SIG-M5 treated with dmso at 0.1 percent for 504 hours (cell line): ENCODE measurements around the gene CALY.
A peak's percentile ranks its signal among the peaks of the same experiment; 100 is the strongest.

Source experiments
- DNase-seq: peaks from one replicate; lab custom pipeline; 2025; ENCODE audit not compliant: unreplicated experiment; lab: John Stamatoyannopoulos, UW

Gene CALY

GRCh38 chr10:133366751-133367150, 30.1 kb upstream of the CALY start:
- DNase-seq, result no peak

GRCh38 chr10:133366130-133366478, 29.4 kb upstream of the CALY start:
- no peak for DNase-seq

DNA sequence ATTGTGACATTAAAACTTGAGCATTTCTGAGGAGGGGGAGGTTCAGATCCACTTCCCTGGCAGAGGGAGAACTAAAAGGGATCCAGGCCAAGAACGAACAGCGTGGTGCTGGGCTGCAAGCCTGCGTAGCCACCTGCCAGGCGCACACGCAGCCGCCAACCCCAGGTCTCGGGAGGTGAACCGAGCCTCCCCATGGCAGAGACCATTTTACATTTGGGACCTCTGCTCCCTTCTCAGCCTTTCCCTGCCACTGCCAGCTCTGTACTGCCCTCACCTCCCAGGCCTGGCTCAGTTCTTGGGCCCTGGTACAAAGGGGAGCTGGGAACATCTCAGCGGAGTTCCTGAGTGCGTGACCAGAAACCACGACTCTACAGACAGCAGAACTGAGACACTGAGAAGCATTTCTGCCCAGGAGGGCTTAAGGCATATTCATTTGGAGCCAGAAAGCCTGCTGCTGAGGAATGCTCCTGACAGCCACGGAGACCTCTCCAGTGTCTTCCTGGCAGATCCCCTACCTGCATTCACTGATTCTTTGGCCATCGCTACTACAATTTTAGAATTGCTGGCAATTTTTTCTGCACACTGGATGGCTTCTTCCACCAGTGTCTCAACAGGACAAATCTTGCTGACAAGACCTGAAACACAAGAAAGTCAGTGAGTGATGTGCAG, 28.9 kb upstream of the CALY start:
- DNase-seq, result no peak

GRCh38 chr10:133364645-133365431, 28.1 kb upstream of the CALY start:
- no peak for DNase-seq

GRCh38 chr10:133362846-133363245, 26.1 kb upstream of the CALY start:
- no peak for DNase-seq

DNA sequence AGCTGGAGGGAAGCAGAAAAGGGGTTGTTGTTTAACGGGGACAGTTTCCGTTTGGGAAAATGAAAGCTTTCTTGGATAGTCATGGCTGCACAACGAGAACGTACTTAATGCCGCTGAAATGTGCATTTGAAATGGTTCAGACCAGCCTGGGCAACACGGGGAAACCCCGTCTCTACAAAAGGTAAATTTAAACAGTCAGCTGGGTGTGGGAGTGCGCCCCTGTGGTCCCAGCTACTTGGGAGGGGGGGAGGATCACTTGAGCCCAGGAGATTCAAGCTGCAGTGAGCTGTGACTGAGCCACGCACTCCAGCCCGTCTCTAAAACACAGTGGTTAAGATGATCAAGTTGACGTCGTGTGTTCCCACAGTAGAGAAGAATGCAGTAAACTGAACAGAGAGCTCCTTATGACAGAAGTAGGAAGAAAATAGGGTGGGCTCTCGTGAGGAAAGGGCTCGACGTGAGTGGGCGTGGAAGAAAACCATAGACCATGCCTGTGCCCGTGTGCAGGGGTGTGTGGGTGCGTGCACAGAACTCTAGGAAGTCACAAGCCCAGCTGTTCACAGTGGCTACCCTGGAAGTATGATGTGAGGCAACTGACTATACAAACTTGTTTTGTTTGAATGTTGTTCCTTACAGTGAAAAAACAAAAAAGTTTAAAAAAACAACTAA, 25.2 kb upstream of the CALY start:
- no peak for DNase-seq

- no peak for DNase-seq
Observed at GRCh38 chr10:133361227-133361626, 24.5 kb upstream of the CALY start.

GRCh38 chr10:133359972-133360610, 23.4 kb upstream of the CALY start:
- DNase-seq, result no peak

- no peak for DNase-seq
Observed at GRCh38 chr10:133359554-133359971, 22.9 kb upstream of the CALY start.

DNA sequence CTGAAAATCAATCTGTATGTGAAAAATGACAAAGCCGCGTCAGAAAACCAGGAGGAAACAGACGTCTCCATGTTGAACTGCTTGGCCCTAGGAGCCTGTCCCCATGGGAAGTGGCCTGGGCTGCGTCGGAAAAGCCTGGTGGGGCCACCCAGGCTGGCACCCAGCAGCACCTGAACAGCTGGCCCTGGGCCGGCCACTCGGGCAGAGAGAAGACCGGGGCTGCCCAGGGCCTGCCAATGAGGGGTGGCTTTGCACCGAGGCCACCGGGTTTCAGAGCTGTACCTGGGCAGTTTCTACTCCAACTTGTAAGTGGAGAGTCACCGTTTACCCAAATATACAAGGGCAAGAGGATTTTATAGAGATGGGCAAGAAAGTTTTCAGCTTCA, 22.2 kb upstream of the CALY start:
- no peak for DNase-seq

GRCh38 chr10:133358162-133358924, 21.6 kb upstream of the CALY start:
- DNase-seq, result no peak

- peak; percentile 69 for DNase-seq
Observed at GRCh38 chr10:133357285-133358161, 20.8 kb upstream of the CALY start, which contains the start of gene FUOM. Gene FUOM (minus strand): TSS chr10:133358019. CDS start chr10:133358007, 12 bp downstream.

DNA sequence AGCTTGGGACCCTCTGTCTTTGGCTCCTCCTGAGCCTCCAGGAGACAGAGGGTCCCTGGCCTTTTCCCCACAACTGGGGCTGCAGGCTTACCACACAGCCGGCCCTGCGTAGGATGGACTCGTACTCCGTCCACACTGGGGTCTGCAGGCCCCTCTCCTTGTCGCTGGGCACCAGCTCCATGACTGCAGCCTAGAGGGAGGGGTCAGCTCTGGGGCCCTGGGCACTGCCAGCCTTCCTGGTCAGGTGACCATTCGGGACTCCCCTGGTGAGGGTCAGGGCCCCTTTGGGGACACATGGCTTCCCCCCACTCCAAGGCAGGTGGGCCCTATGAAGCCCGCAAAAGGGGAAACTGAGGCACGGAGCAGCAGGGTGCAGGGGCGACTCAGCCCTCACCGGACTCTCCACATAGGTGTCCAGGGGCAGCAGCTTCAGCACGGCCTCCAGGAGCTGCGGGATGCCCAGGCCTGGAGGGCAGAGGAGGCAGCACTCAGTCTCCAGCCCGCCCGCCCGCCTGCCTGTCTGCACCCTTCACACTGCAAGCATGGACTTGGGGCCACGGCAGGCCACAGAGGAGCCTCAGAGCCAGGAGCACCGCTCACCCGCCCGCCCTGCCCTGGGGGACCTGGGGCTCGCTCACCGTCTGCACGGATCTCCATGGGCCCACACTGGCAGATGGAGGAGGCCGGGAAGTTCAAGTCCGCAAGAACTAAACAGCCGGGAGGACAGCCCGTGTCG, 20.0 kb upstream of the CALY start:
- DNase-seq, result no peak

GRCh38 chr10:133355991-133356390, 19.3 kb upstream of the CALY start:
- no peak for DNase-seq

GRCh38 chr10:133355266-133355665, 18.6 kb upstream of the CALY start:
- no peak for DNase-seq

- DNase-seq, result no peak
Observed at GRCh38 chr10:133354672-133355240, 18.1 kb upstream of the CALY start.

DNA sequence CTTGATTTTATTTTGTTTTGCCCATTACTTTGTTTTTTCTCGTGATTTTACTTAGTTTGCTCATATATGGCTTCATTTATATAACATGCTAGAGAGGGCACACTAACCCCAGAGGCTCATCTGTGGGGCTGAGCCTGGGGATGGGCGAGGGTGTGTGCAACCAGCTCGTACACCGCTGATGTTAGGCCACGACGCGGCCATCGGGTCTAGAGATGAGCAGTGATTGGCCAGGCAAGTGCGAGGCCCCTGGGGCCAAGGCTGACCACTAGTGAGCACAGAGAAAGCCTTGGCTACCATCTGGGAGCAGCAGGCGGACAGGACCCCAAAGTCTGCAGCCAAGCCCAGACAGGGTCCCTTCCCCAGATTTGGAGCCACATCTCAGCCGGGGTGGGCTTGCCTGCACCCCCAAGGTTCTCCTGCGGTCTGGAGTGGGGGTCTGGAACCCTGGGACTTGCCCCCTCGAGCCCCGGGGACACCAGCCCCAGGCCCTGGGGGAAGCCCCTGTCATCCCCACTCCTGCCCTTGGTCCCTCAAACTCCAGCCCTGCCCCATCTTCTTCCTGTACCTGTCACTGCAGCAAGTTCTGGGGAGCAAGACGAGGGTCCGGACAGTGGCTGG, 17.4 kb upstream of the CALY start:
- DNase-seq, result no peak

- DNase-seq, result no peak
Observed at GRCh38 chr10:133353202-133353959, 16.7 kb upstream of the CALY start.
